ENCODE results near the gene COL6A5. TPM values are rescaled to one million over a fixed set of nuclear protein-coding genes. Genes with fewer than 3 reads are reported as not detected.

Gene COL6A5
- total and polyA plus RNA-seq, 9 of the 15 experiments (the other 6 are each of a cell fraction or from before 2014, with no cell fraction given): 1.5 to 9.7 (median 5.6) TPM

- in situ Hi-C loops (cut with MboI) (no loop called here), intact Hi-C loops (cut with micrococcal nuclease) (no loop called here)
- no peaks in the 10 kb centered on the region for H3K79me2 ChIP-seq (ENCODE audit: control insufficient read depth, insufficient read depth, low read length)
- no peaks in the 10 kb centered on the region for H4K20me1 ChIP-seq (replicated peaks; ENCODE audit: control insufficient read depth, insufficient read depth, low read length)
- no peaks in the 10 kb centered on the region for H3K36me3 ChIP-seq (ENCODE audit: control insufficient read depth, insufficient read depth, low read length)
- FAIRE-seq (no peak), ATAC-seq (no peak), DNase-seq (ENCODE audit: extremely low read depth in 1 of 4, low spot score in 3 of 4) (no peak)
- H3K4me3 ChIP-seq: no peak overlapping the region
- H3K9me1 ChIP-seq (ENCODE audit: control insufficient read depth, insufficient read depth, low read length): no peaks in the 10 kb centered on the region
- no peak overlapping the region for H3K27ac ChIP-seq (ENCODE audit: extremely low read depth, low read depth, low read length)
- TF ChIP-seq SRSF3 (IDR thresholded peaks at IDR 0.05; ENCODE audit: insufficient read depth, low read length) (no peak), RAD21 (CRISPR knock-in tag; conservative IDR thresholded peaks at IDR 0.05 in 1 of 2, IDR thresholded peaks at IDR 0.05 in 1 of 2) (no peak), MAFG (tag; conservative IDR thresholded peaks at IDR 0.05) (no peak), CBX8 (IDR thresholded peaks at IDR 0.05; ENCODE audit: borderline replicate concordance, extremely low read depth, low read depth, low read length, poor library complexity, severe bottlenecking) (no peak)
- WGBS (ENCODE audit: insufficient coverage, low coverage, missing lambda C conversion rate): 13% methylated on average over 1 of the region's 1 CpG
- no peak overlapping the region for H2AFZ ChIP-seq (ENCODE audit: low read depth, low read length)
- no peak overlapping the region for H3K4me2 ChIP-seq (ENCODE audit: insufficient read depth, low read length)
- ChIA-PET CTCF (ENCODE audit: low intra/inter-chr PET ratio) (no interaction called here), POLR2A (interaction anchor here (0.9 kb wide), 1 partner anchor 171 kb away, joined by 3 read pairs; no protein-coding TSS in a partner anchor)
- no peak overlapping the region for H3K9ac ChIP-seq (ENCODE audit: insufficient read depth in 1 of 2, low read depth in 2 of 2, low read length in 2 of 2)
- no peaks in the 10 kb centered on the region for H3K9me3 ChIP-seq (replicated peaks; ENCODE audit: control insufficient read depth, insufficient read depth, low read depth, low read length)
- H3K4me1 ChIP-seq (replicated peaks in 1 of 2; ENCODE audit: control insufficient read depth in 2 of 2, insufficient read depth in 2 of 2, low read length in 2 of 2): peaks cover 0 to 7% of the 10 kb centered on the region in 2 experiments; a peak in 2 of 5 replicates
- no TSS peak for BruUV-seq (replicated peaks)
- peaks cover 3 to 13% of the 10 kb centered on the region in 2 experiments; a peak in 3 of 5 replicates for H3K27me3 ChIP-seq (ENCODE audit: control insufficient read depth in 2 of 2, insufficient read depth in 2 of 2, low read length in 2 of 2)
Observed at GRCh38 chr3:130514681-130515080, 169.2 kb downstream of the COL6A5 start.

- Histone ChIP-seq H2AFZ (ENCODE audit: low read depth, low read length) (no peak overlapping the region), H3K79me2 (ENCODE audit: control insufficient read depth, insufficient read depth, low read length) (no peaks in the 10 kb centered on the region), H3K9me3 (replicated peaks; ENCODE audit: control insufficient read depth, insufficient read depth, low read depth, low read length) (no peaks in the 10 kb centered on the region), H3K27me3 (ENCODE audit: control insufficient read depth in 2 of 2, insufficient read depth in 2 of 2, low read length in 2 of 2) (peaks cover 3 to 13% of the 10 kb centered on the region in 2 experiments; a peak in 3 of 5 replicates), H3K4me1 (replicated peaks in 1 of 2; ENCODE audit: control insufficient read depth in 2 of 2, insufficient read depth in 2 of 2, low read length in 2 of 2) (peaks cover 0 to 7% of the 10 kb centered on the region in 2 experiments; a peak in 2 of 5 replicates), H3K4me3 (no peak overlapping the region), H4K20me1 (replicated peaks; ENCODE audit: control insufficient read depth, insufficient read depth, low read length) (no peaks in the 10 kb centered on the region), H3K9ac (ENCODE audit: insufficient read depth in 1 of 2, low read depth in 2 of 2, low read length in 2 of 2) (no peak overlapping the region), H3K36me3 (ENCODE audit: control insufficient read depth, insufficient read depth, low read length) (no peaks in the 10 kb centered on the region), H3K9me1 (ENCODE audit: control insufficient read depth, insufficient read depth, low read length) (no peaks in the 10 kb centered on the region), H3K4me2 (ENCODE audit: insufficient read depth, low read length) (no peak overlapping the region), H3K27ac (ENCODE audit: extremely low read depth, low read depth, low read length) (no peak overlapping the region)
- BruUV-seq (replicated peaks): no TSS peak
- intact Hi-C loops (cut with micrococcal nuclease): no loop called here
- no peak for FAIRE-seq
- ChIA-PET CTCF (ENCODE audit: low intra/inter-chr PET ratio) (no interaction called here), POLR2A (no interaction called here)
- no peak for ATAC-seq
- no peak for DNase-seq (ENCODE audit: extremely low read depth in 1 of 4, low spot score in 3 of 4)
- WGBS (ENCODE audit: insufficient coverage, low coverage, missing lambda C conversion rate): 6% methylated on average over 2 of the region's 2 CpGs
- in situ Hi-C loops (cut with MboI): no loop called here
- TF ChIP-seq SREBF1 (IDR thresholded peaks at IDR 0.05; ENCODE audit: borderline replicate concordance, low read depth, low read length) (no peak), POLR2AphosphoS5 (IDR thresholded peaks at IDR 0.05; ENCODE audit: control insufficient read depth, insufficient read depth, low read depth, low read length) (no peak), DEAF1 (CRISPR knock-in tag; IDR thresholded peaks at IDR 0.05) (no peak), ZKSCAN8 (CRISPR knock-in tag; IDR thresholded peaks at IDR 0.05) (no peak), ZNF780A (CRISPR knock-in tag; IDR thresholded peaks at IDR 0.05) (no peak), ZNF77 (CRISPR knock-in tag; IDR thresholded peaks at IDR 0.05) (no peak), HDAC1 (IDR thresholded peaks at IDR 0.05) (no peak), U2AF1 (optimal IDR thresholded peaks at IDR 0.05; ENCODE audit: low read depth, low read length) (no peak)
Observed at GRCh38 chr3:130515755-130516154, 170.3 kb downstream of the COL6A5 start.

Data from K562 (cell line).